SK-N-SH (cell line): ENCODE results near the gene SLIT2. TPM values are rescaled to one million over a fixed set of nuclear protein-coding genes. Genes with fewer than 3 reads are reported as not detected.

Experiments used
- CTCF ChIA-PET: fragments of 300-600, 350-600 bp; formaldehyde crosslinking; extraction: SDS; loops from one replicate; lab custom pipeline; 2021; lab: Yijun Ruan, JAX
- POLR2A ChIA-PET: fragments of 350-600 bp; sonication (Branson Sonifier 250); formaldehyde crosslinking; extraction: SDS; loops from one replicate; lab custom pipeline; 2020; ENCODE audit warnings: antibody characterized with exemption, inconsistent platforms; lab: Yijun Ruan, JAX
- DNase-seq: peaks from one replicate; pipeline ENCODE4 v3.0.0; 2012
- H2AFZ ChIP-seq: fragments of 200-600 bp; sonication (generic); 2 replicates; pipeline ENCODE4 v1.8.1; 2016; ENCODE audit warnings: antibody characterized with exemption, mild to moderate bottlenecking, low read depth
- H3F3A ChIP-seq: fragments of 200-600 bp; sonication (generic); replicated peaks from 2 replicates; pipeline ENCODE3; 2016; ENCODE audit warnings: antibody characterized with exemption, mild to moderate bottlenecking; ENCODE audit not compliant: insufficient read depth
- H3K27ac ChIP-seq, 2 experiments: fragments of 200-500 bp in 1 of 2; fragments of 200-600 bp in 1 of 2; sonication (Bioruptor generic) in 1 of 2; sonication (generic), shearing (Covaris generic) in 1 of 2; 2 replicates each; pipeline versions ENCODE4 v1.5.1 to v1.6.1; 2014 to 2016; ENCODE audit warnings: low read depth in 2 of 2, inconsistent platforms in 1 of 2, low read length in 1 of 2, mild to moderate bottlenecking in 1 of 2, mixed read lengths in 1 of 2
- H3K27me3 ChIP-seq: fragments of 200-600 bp; sonication (generic), shearing (Covaris generic); 2 replicates; pipeline ENCODE4 v1.6.1; 2016; ENCODE audit warnings: mixed run types; ENCODE audit not compliant: insufficient read depth
- H3K36me3 ChIP-seq, 2 experiments: fragments of 200-500 bp in 1 of 2; fragments of 200-600 bp in 1 of 2; sonication (Bioruptor generic) in 1 of 2; sonication (generic) in 1 of 2; replicated peaks in 1 of 2; 2 replicates each; pipeline versions ENCODE3 to v1.5.1; 2014 to 2016; ENCODE audit warnings: low read length in 1 of 2, mild to moderate bottlenecking in 1 of 2; ENCODE audit not compliant: insufficient read depth in 2 of 2, control insufficient read depth in 1 of 2
- H3K4me1 ChIP-seq, 2 experiments: fragments of 200-500 bp in 1 of 2; fragments of 200-600 bp in 1 of 2; sonication (Bioruptor generic) in 1 of 2; sonication (generic), shearing (Covaris generic) in 1 of 2; 2 replicates each; pipeline versions ENCODE4 v1.5.1 to v1.6.1; 2014 to 2016; ENCODE audit warnings: low read depth in 1 of 2, low read length in 1 of 2, mixed run types in 1 of 2; ENCODE audit not compliant: insufficient read depth in 2 of 2, control insufficient read depth in 1 of 2
- H3K4me2 ChIP-seq: fragments of 200-600 bp; sonication (generic), shearing (Covaris generic); 2 replicates; pipeline ENCODE4 v1.6.1; 2017; ENCODE audit warnings: mixed run types
- H3K4me3 ChIP-seq, 2 experiments: fragments of 200-500 bp in 1 of 2; fragments of 200-600 bp in 1 of 2; sonication (Bioruptor generic) in 1 of 2; sonication (generic), shearing (Covaris generic) in 1 of 2; 2 replicates each; pipeline versions ENCODE4 v1.5.1 to v1.8.1; 2014 to 2016; ENCODE audit warnings: low read depth in 2 of 2, inconsistent platforms in 1 of 2, low read length in 1 of 2, mild to moderate bottlenecking in 1 of 2, mixed read lengths in 1 of 2, moderate library complexity in 1 of 2
- H3K79me2 ChIP-seq: fragments of 200-600 bp; sonication (generic); 2 replicates; pipeline ENCODE4 v1.8.1; 2017; ENCODE audit warnings: mild to moderate bottlenecking; ENCODE audit not compliant: insufficient read depth
- H3K9ac ChIP-seq: fragments of 200-600 bp; sonication (generic); 2 replicates; pipeline ENCODE4 v1.6.1; 2017; ENCODE audit warnings: mixed run types
- H3K9me2 ChIP-seq: fragments of 200-600 bp; sonication (generic); 2 replicates; pipeline ENCODE4 v1.6.1; 2017; ENCODE audit warnings: mixed run types
- H3K9me3 ChIP-seq: fragments of 200-600 bp; sonication (generic); 2 replicates; pipeline ENCODE4 v1.6.1; 2017; ENCODE audit warnings: mixed run types, mild to moderate bottlenecking, moderate library complexity
- H4K20me1 ChIP-seq: fragments of 200-600 bp; sonication (generic); 2 replicates; pipeline ENCODE4 v1.6.1; 2017; ENCODE audit warnings: mild to moderate bottlenecking, mixed run types; ENCODE audit not compliant: insufficient read depth
- ELF1 ChIP-seq: IDR thresholded peaks from 2 replicates; pipeline ENCODE4 v1.4.0; 2012
- EZH2phosphoT487 ChIP-seq: fragments of 200-600 bp; sonication (generic); IDR thresholded peaks from 2 replicates; pipeline ENCODE4 v1.6.1; 2017; ENCODE audit warnings: low read depth, mixed run types, mild to moderate bottlenecking, antibody characterized with exemption, moderate library complexity, borderline replicate concordance
- FOSL2 ChIP-seq: IDR thresholded peaks from 2 replicates; pipeline ENCODE4 v1.4.0; 2012; ENCODE audit warnings: low read depth, mild to moderate bottlenecking, moderate library complexity, borderline replicate concordance
- FOXJ3 ChIP-seq: sonication (generic); formaldehyde crosslinking; IDR thresholded peaks from 2 replicates; pipeline ENCODE4 v1.5.1; 2020; ENCODE audit warnings: mild to moderate bottlenecking, missing genetic modification reagents
- FOXM1 ChIP-seq: IDR thresholded peaks from 2 replicates; pipeline ENCODE4 v1.4.0; 2012; ENCODE audit warnings: low read depth, mild to moderate bottlenecking
- JUND ChIP-seq: IDR thresholded peaks from 2 replicates; pipeline ENCODE4 v1.4.0; 2012
- MXI1 ChIP-seq: IDR thresholded peaks from 2 replicates; pipeline ENCODE4 v1.6.1; 2012; ENCODE audit warnings: mild to moderate bottlenecking, low read depth, low read length, improper control_type of control experiment
- POLR2AphosphoS5 ChIP-seq: IDR thresholded peaks from 2 replicates; pipeline ENCODE4 v1.6.1; 2012; ENCODE audit warnings: low read depth, low read length
- RCOR1 ChIP-seq: fragments of 150-350 bp; IDR thresholded peaks from 2 replicates; pipeline ENCODE4 v1.6.1; 2017; ENCODE audit warnings: antibody characterized with exemption, low read length
- SIN3A ChIP-seq: IDR thresholded peaks from 2 replicates; pipeline ENCODE4 v1.6.1; 2012; ENCODE audit warnings: low read depth, mild to moderate bottlenecking, low read length, moderate library complexity, borderline replicate concordance
- SMC3 ChIP-seq: IDR thresholded peaks from 2 replicates; pipeline ENCODE4 v1.6.1; 2012; ENCODE audit warnings: low read depth, low read length, improper control_type of control experiment
- TAF1 ChIP-seq: IDR thresholded peaks from 2 replicates; pipeline ENCODE4 v1.6.1; 2012; ENCODE audit warnings: low read depth, mild to moderate bottlenecking, low read length, moderate library complexity, borderline replicate concordance
- TCF12 ChIP-seq: IDR thresholded peaks from 2 replicates; pipeline ENCODE4 v1.4.0; 2012
- TEAD4 ChIP-seq: IDR thresholded peaks from 2 replicates; pipeline ENCODE4 v1.4.0; 2012; ENCODE audit warnings: mild to moderate bottlenecking, borderline replicate concordance; ENCODE audit not compliant: insufficient read depth
- WGBS: methylation state at CpG from one replicate; pipeline ENCODE4 v1.1.6; 2017; ENCODE audit warnings: low lambda C conversion rate; 5-methylcytosine and 5-hydroxymethylcytosine counted together
- polyA plus RNA-seq, 3 experiments: library from polyadenylated mRNA; depleted of rRNA; stranded (reverse); fragments of >200 nt; gene quantifications; 2 replicates each; pipeline ENCODE4 v1.2.3, GENCODE V29; 2012
- TF ChIP-seq, protein P1 (sequence below): fragments of 150-350 bp; IDR thresholded peaks from 2 replicates; pipeline ENCODE4 v1.6.1; 2016; ENCODE audit warnings: mild to moderate bottlenecking, low read depth, low read length
- TF ChIP-seq, protein P2 (sequence below): fragments of 200-600 bp; sonication (generic); IDR thresholded peaks from 2 replicates; pipeline ENCODE4 v1.6.1; 2017; ENCODE audit warnings: antibody characterized with exemption, mild to moderate bottlenecking, moderate library complexity
- TF ChIP-seq, protein P3 (sequence below): IDR thresholded peaks from 2 replicates; pipeline ENCODE4; 2012
- TF ChIP-seq, protein P4 (sequence below): IDR thresholded peaks from 2 replicates; pipeline ENCODE4 v1.4.0; 2012; ENCODE audit warnings: low read depth, borderline replicate concordance
- TF ChIP-seq, protein P5 (sequence below): IDR thresholded peaks from 2 replicates; pipeline ENCODE4 v1.4.0; 2012; ENCODE audit warnings: low read depth
- TF ChIP-seq, protein P6 (sequence below): IDR thresholded peaks from 2 replicates; pipeline ENCODE4 v1.4.0; 2012; ENCODE audit warnings: low read depth, borderline replicate concordance

Gene SLIT2
- polyA plus RNA-seq, 1 of the 3 experiments (the other 2 are of a cell fraction) = 68.7 TPM

DNA sequence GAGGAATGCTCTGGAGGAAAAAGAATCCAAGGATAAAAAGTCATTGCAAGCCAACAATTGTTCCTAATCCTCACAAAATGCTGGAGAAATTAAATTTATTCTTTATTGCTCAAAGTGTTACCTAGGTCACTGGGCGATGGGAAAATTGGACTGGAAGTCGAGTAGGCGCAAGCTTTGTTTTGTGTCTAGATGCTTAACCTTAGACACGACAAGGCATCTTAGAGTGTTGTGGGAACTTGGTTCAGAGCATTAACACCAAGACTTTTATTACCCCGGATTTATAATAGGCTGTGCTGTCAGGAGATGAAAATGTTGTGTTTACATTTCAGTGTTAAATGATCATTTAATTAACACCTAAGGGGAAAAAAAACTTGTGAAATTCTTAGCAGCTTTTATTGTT lies 25.1 kb downstream of the SLIT2 start:
- CTCF ChIA-PET = interaction anchor here (1.1 to 1.3 kb wide), 2 partner anchors 145 to 408 kb away, joined by 3 to 4 read pairs; no protein-coding TSS in a partner anchor
- Histone ChIP-seq H3K27ac (no peak overlapping the region), H3K9me3 (no peaks in the 10 kb centered on the region), H3K4me3 (no peak overlapping the region), H4K20me1 (peaks cover 11% of the 10 kb centered on the region; the same call in 1 of the 2 replicates)
- POLR2A ChIA-PET = no interaction called here
- TF ChIP-seq, protein P1, sequence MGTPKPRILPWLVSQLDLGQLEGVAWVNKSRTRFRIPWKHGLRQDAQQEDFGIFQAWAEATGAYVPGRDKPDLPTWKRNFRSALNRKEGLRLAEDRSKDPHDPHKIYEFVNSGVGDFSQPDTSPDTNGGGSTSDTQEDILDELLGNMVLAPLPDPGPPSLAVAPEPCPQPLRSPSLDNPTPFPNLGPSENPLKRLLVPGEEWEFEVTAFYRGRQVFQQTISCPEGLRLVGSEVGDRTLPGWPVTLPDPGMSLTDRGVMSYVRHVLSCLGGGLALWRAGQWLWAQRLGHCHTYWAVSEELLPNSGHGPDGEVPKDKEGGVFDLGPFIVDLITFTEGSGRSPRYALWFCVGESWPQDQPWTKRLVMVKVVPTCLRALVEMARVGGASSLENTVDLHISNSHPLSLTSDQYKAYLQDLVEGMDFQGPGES = no peak
- TF ChIP-seq, protein P2, sequence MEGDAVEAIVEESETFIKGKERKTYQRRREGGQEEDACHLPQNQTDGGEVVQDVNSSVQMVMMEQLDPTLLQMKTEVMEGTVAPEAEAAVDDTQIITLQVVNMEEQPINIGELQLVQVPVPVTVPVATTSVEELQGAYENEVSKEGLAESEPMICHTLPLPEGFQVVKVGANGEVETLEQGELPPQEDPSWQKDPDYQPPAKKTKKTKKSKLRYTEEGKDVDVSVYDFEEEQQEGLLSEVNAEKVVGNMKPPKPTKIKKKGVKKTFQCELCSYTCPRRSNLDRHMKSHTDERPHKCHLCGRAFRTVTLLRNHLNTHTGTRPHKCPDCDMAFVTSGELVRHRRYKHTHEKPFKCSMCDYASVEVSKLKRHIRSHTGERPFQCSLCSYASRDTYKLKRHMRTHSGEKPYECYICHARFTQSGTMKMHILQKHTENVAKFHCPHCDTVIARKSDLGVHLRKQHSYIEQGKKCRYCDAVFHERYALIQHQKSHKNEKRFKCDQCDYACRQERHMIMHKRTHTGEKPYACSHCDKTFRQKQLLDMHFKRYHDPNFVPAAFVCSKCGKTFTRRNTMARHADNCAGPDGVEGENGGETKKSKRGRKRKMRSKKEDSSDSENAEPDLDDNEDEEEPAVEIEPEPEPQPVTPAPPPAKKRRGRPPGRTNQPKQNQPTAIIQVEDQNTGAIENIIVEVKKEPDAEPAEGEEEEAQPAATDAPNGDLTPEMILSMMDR = no peak
- TF ChIP-seq FOSL2 (no peak), TCF12 (no peak), RCOR1 (no peak), EZH2phosphoT487 (no peak), TEAD4 (no peak), FOXM1 (no peak), SIN3A (no peak), TAF1 (no peak), ELF1 (no peak), POLR2AphosphoS5 (no peak), SMC3 (no peak), JUND (no peak), FOXJ3 (CRISPR knock-in tag) (no peak), MXI1 (no peak)
- TF ChIP-seq, protein P3, sequence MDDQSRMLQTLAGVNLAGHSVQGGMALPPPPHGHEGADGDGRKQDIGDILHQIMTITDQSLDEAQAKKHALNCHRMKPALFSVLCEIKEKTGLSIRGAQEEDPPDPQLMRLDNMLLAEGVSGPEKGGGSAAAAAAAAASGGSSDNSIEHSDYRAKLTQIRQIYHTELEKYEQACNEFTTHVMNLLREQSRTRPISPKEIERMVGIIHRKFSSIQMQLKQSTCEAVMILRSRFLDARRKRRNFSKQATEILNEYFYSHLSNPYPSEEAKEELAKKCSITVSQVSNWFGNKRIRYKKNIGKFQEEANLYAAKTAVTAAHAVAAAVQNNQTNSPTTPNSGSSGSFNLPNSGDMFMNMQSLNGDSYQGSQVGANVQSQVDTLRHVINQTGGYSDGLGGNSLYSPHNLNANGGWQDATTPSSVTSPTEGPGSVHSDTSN = no peak
- TF ChIP-seq, protein P4, sequence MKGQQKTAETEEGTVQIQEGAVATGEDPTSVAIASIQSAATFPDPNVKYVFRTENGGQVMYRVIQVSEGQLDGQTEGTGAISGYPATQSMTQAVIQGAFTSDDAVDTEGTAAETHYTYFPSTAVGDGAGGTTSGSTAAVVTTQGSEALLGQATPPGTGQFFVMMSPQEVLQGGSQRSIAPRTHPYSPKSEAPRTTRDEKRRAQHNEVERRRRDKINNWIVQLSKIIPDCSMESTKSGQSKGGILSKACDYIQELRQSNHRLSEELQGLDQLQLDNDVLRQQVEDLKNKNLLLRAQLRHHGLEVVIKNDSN = no peak
- TF ChIP-seq, protein P5, sequence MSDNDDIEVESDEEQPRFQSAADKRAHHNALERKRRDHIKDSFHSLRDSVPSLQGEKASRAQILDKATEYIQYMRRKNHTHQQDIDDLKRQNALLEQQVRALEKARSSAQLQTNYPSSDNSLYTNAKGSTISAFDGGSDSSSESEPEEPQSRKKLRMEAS = no peak
- TF ChIP-seq, protein P6, sequence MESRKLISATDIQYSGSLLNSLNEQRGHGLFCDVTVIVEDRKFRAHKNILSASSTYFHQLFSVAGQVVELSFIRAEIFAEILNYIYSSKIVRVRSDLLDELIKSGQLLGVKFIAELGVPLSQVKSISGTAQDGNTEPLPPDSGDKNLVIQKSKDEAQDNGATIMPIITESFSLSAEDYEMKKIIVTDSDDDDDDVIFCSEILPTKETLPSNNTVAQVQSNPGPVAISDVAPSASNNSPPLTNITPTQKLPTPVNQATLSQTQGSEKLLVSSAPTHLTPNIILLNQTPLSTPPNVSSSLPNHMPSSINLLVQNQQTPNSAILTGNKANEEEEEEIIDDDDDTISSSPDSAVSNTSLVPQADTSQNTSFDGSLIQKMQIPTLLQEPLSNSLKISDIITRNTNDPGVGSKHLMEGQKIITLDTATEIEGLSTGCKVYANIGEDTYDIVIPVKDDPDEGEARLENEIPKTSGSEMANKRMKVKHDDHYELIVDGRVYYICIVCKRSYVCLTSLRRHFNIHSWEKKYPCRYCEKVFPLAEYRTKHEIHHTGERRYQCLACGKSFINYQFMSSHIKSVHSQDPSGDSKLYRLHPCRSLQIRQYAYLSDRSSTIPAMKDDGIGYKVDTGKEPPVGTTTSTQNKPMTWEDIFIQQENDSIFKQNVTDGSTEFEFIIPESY = no peak
- TF ChIP-seq, all 33 proteins: peak for 0
- no peak overlapping the region for H3K4me2 ChIP-seq
- no peaks in the 10 kb centered on the region for H3K9me2 ChIP-seq
- no peak for DNase-seq
- peaks cover 10 to 35% of the 10 kb centered on the region in 2 experiments for H3K36me3 ChIP-seq
- WGBS = 80% methylated on average over 5 of the region's 5 CpGs
- peaks cover 89% of the 10 kb centered on the region for H3K79me2 ChIP-seq
- peaks cover 0 to 10% of the 10 kb centered on the region in 2 experiments; a peak in 3 of 4 replicates for H3K4me1 ChIP-seq
- no peak overlapping the region for H3K9ac ChIP-seq
- H3F3A ChIP-seq = no peaks in the 10 kb centered on the region
- H3K27me3 ChIP-seq = no peaks in the 10 kb centered on the region
- H2AFZ ChIP-seq = no peak overlapping the region
